GM23248 (cell line): ENCODE data around the gene WDR43. TPM values are rescaled to one million over a fixed set of nuclear protein-coding genes. Genes with fewer than 3 reads are reported as not detected.

Experiments used
- DNase-seq: peaks from one replicate; pipeline ENCODE4 v3.0.0-alpha.2; 2015
- H2AFZ ChIP-seq: fragments of 200-600 bp; sonication (generic); 2 replicates; pipeline ENCODE4 v1.6.1; 2016; ENCODE audit warnings: antibody characterized with exemption
- H3F3A ChIP-seq: fragments of 200-600 bp; sonication (generic); 2 replicates; pipeline ENCODE4 v1.6.1; 2016; ENCODE audit warnings: mild to moderate bottlenecking, antibody characterized with exemption, mixed run types; ENCODE audit not compliant: insufficient read depth
- H3K27ac ChIP-seq: fragments of 200-600 bp; sonication (generic); 2 replicates; pipeline ENCODE4 v1.5.1; 2016; ENCODE audit warnings: mild to moderate bottlenecking
- H3K27me3 ChIP-seq: fragments of 200-600 bp; sonication (generic); replicated peaks from 2 replicates; pipeline ENCODE4 v1.6.1; 2016; ENCODE audit warnings: mild to moderate bottlenecking; ENCODE audit not compliant: insufficient read depth
- H3K36me3 ChIP-seq: fragments of 200-600 bp; sonication (generic); 2 replicates; pipeline ENCODE4 v1.6.1; 2016; ENCODE audit warnings: low read depth, mild to moderate bottlenecking
- H3K4me1 ChIP-seq: fragments of 200-600 bp; sonication (generic); 2 replicates; pipeline ENCODE4 v1.6.1; 2016; ENCODE audit warnings: mild to moderate bottlenecking; ENCODE audit not compliant: insufficient read depth
- H3K4me2 ChIP-seq: fragments of 200-600 bp; sonication (generic); one replicate; pipeline ENCODE4 v1.6.1; 2016; ENCODE audit warnings: mild to moderate bottlenecking; ENCODE audit not compliant: unreplicated experiment
- H3K4me3 ChIP-seq: fragments of 200-600 bp; sonication (generic); 2 replicates; pipeline ENCODE4 v1.5.1; 2016; ENCODE audit warnings: mild to moderate bottlenecking
- H3K79me2 ChIP-seq: fragments of 200-600 bp; sonication (generic); 2 replicates; pipeline ENCODE4 v1.6.1; 2016; ENCODE audit warnings: mild to moderate bottlenecking; ENCODE audit not compliant: insufficient read depth
- H3K9ac ChIP-seq: fragments of 200-600 bp; sonication (generic); 2 replicates; pipeline ENCODE4 v1.6.1; 2016; ENCODE audit warnings: mild to moderate bottlenecking
- H3K9me2 ChIP-seq: fragments of 200-600 bp; sonication (generic); 2 replicates; pipeline ENCODE4 v1.6.1; 2016; ENCODE audit warnings: mixed run types, mild to moderate bottlenecking, moderate library complexity; ENCODE audit not compliant: insufficient read depth
- H3K9me3 ChIP-seq: fragments of 200-600 bp; sonication (generic); one replicate; pipeline ENCODE4 v1.6.1; 2017; ENCODE audit warnings: low read depth
- H4K20me1 ChIP-seq: fragments of 200-600 bp; sonication (generic); 2 replicates; pipeline ENCODE4 v1.6.0; 2016; ENCODE audit not compliant: insufficient read depth
- EZH2 ChIP-seq: fragments of 200-600 bp; sonication (generic); IDR thresholded peaks from 2 replicates; pipeline ENCODE4 v1.6.1; 2018; ENCODE audit warnings: antibody characterized with exemption, mild to moderate bottlenecking; ENCODE audit not compliant: insufficient read depth, poor library complexity, severe bottlenecking
- EZH2phosphoT487 ChIP-seq: fragments of 200-600 bp; sonication (generic); IDR thresholded peaks from 2 replicates; pipeline ENCODE4 v1.6.1; 2018; ENCODE audit warnings: antibody characterized with exemption, moderate library complexity, mild to moderate bottlenecking, low read depth; ENCODE audit not compliant: insufficient read depth
- WGBS, 2 experiments: methylation state at CpG; one replicate each; pipeline ENCODE4 v1.1.6; 2015 to 2017; ENCODE audit warnings: low lambda C conversion rate in 2 of 2, low coverage in 1 of 2; ENCODE audit errors: missing lambda C conversion rate in 2 of 2; 5-methylcytosine and 5-hydroxymethylcytosine counted together
- in situ Hi-C: fragments of 300-500 bp; cut with MboI; formaldehyde crosslinking; loops from 2 replicates; pipeline ENCODE4 v1.15.0; 2020
- polyA plus RNA-seq: library from polyadenylated mRNA; unstranded; fragments of >200 nt; fragmentation: Nextera tagmentation; extraction: Ambion mirVana; gene quantifications from 2 replicates; pipeline ENCODE4 v1.2.1, GENCODE V29; 2016
- total RNA-seq: library from RNA; depleted of rRNA; stranded (reverse); fragments of >200 nt; shearing (Covaris generic); gene quantifications from 2 replicates; pipeline ENCODE4 v1.2.3, GENCODE V29; 2014

The WDR43 gene
- total and polyA plus RNA-seq, 2 experiments from 2014 or later: 31.3 to 71.8 TPM

- in situ Hi-C loops: loop anchor here (25.0 kb wide), 2 partner anchors 888 to 1113 kb away; no protein-coding TSS in a partner anchor
- Histone ChIP-seq H3K4me3 (no peak overlapping the region), H3K9ac (no peak overlapping the region), H3F3A (peaks cover 39% of the 10 kb centered on the region), H4K20me1 (no peaks in the 10 kb centered on the region), H3K27ac (no peak overlapping the region), H3K79me2 (0 out of 2 replicates have a peak, but pooled peaks cover 6% of the 10 kb centered on the region), H3K27me3 (no peaks in the 10 kb centered on the region), H3K9me3 (no peaks in the 10 kb centered on the region), H3K36me3 (peaks cover 41% of the 10 kb centered on the region), H3K4me2 (no peak overlapping the region), H2AFZ (no peak overlapping the region), H3K4me1 (peaks cover 21% of the 10 kb centered on the region), H3K9me2 (no peaks in the 10 kb centered on the region)
- TF ChIP-seq EZH2phosphoT487: no peak
- no peak for TF ChIP-seq EZH2
- DNase-seq: no peak
- 90% methylated on average over 11 of the region's 11 CpGs for WGBS, 2 experiments
Observed at GRCh38 chr2:28949617-28950305, 55.3 kb downstream of the WDR43 start.

- no peaks in the 10 kb centered on the region for H4K20me1 ChIP-seq
- H3K4me1 ChIP-seq: peaks cover 21% of the 10 kb centered on the region
- DNase-seq: no peak
- H3K9ac ChIP-seq: no peak overlapping the region
- WGBS, 2 experiments: 93 to 97% methylated on average over 12 of the region's 12 CpGs
- peak overlapping the region; percentile 48 for H3K4me2 ChIP-seq
- no peaks in the 10 kb centered on the region for H3K9me3 ChIP-seq
- H3F3A ChIP-seq: peaks cover 39% of the 10 kb centered on the region
- no peaks in the 10 kb centered on the region for H3K79me2 ChIP-seq
- in situ Hi-C loops: loop anchor here (25.0 kb wide), 2 partner anchors 886 to 1111 kb away; no protein-coding TSS in a partner anchor
- peak overlapping the region; percentile 50 for H3K27ac ChIP-seq
- no peak overlapping the region for H3K4me3 ChIP-seq
- H2AFZ ChIP-seq: no peak overlapping the region
- no peaks in the 10 kb centered on the region for H3K27me3 ChIP-seq
- TF ChIP-seq EZH2 (no peak), EZH2phosphoT487 (no peak)
- H3K36me3 ChIP-seq: peaks cover 30% of the 10 kb centered on the region
- no peaks in the 10 kb centered on the region for H3K9me2 ChIP-seq
Observed at GRCh38 chr2:28950941-28951630, 56.6 kb downstream of the WDR43 start.

- WGBS, 2 experiments: 26 to 30% methylated on average over 13 of the region's 13 CpGs
- in situ Hi-C loops: loop anchor here (25.0 kb wide), 2 partner anchors 885 to 1110 kb away; no protein-coding TSS in a partner anchor
- Histone ChIP-seq H3K27ac (peak overlapping the region; percentile 50), H3K4me3 (0 out of 2 replicates have a peak overlapping the region, but pooled peaks have one; percentile 24), H4K20me1 (no peaks in the 10 kb centered on the region), H3K36me3 (peaks cover 20% of the 10 kb centered on the region), H3K9ac (no peak overlapping the region; the same call in 1 of the 2 replicates), H3K4me2 (peak overlapping the region; percentile 48), H2AFZ (no peak overlapping the region; the same call in 1 of the 2 replicates), H3K79me2 (no peaks in the 10 kb centered on the region), H3F3A (peaks cover 33% of the 10 kb centered on the region), H3K9me3 (no peaks in the 10 kb centered on the region), H3K9me2 (no peaks in the 10 kb centered on the region), H3K27me3 (no peaks in the 10 kb centered on the region), H3K4me1 (peaks cover 21% of the 10 kb centered on the region)
- peak; percentile 70 for DNase-seq
- TF ChIP-seq EZH2 (no peak), EZH2phosphoT487 (no peak)
Observed at GRCh38 chr2:28951910-28952835, 57.7 kb downstream of the WDR43 start.

GRCh38 chr2:28952836-28953211 lies 58.4 kb downstream of the WDR43 start:
- no peak overlapping the region for H3K9ac ChIP-seq
- H3K4me3 ChIP-seq: no peak overlapping the region
- no peaks in the 10 kb centered on the region for H3K9me3 ChIP-seq
- DNase-seq: no peak
- TF ChIP-seq EZH2phosphoT487 (no peak), EZH2 (no peak)
- H4K20me1 ChIP-seq: no peaks in the 10 kb centered on the region
- no peaks in the 10 kb centered on the region for H3K9me2 ChIP-seq
- no peak overlapping the region for H2AFZ ChIP-seq
- H3K27ac ChIP-seq: no peak overlapping the region
- no peaks in the 10 kb centered on the region for H3K79me2 ChIP-seq
- H3K27me3 ChIP-seq: no peaks in the 10 kb centered on the region
- H3K4me1 ChIP-seq: peaks cover 21% of the 10 kb centered on the region
- H3K36me3 ChIP-seq: peaks cover 14% of the 10 kb centered on the region
- WGBS, 2 experiments: 23 to 26% methylated on average over 6 of the region's 6 CpGs
- H3K4me2 ChIP-seq: peak overlapping the region; percentile 48
- in situ Hi-C loops: loop anchor here (25.0 kb wide), 2 partner anchors 884 to 1109 kb away; no protein-coding TSS in a partner anchor
- H3F3A ChIP-seq: peaks cover 33% of the 10 kb centered on the region
